Peyer's patch (tissue), 4 donors: ENCODE results near the gene TIMM8B. TPM values are rescaled to one million over a fixed set of nuclear protein-coding genes. Genes with fewer than 3 reads are reported as not detected.

Experiments used
- DNase-seq, 3 donors: peaks; one replicate each; pipeline ENCODE4 v3.0.0-alpha.2; 2017 to 2019
- H3K27ac ChIP-seq, 4 donors: fragments of 200-600 bp; sonication (generic); one replicate each; pipeline ENCODE4 v1.5.1; 2016 to 2019
- H3K27me3 ChIP-seq, 2 donors: fragments of 200-600 bp; sonication (generic); one replicate each; pipeline ENCODE4 v1.5.1; 2019
- H3K36me3 ChIP-seq, 3 donors: fragments of 200-600 bp; sonication (generic); one replicate each; pipeline ENCODE4 v1.5.1; 2016 to 2019
- H3K4me1 ChIP-seq, 4 donors: fragments of 200-600 bp; sonication (generic); one replicate each; pipeline ENCODE4 v1.5.1; 2016 to 2019
- H3K4me3 ChIP-seq, 4 donors: fragments of 200-600 bp; sonication (generic); 1 replicate in 3 of 4; 2 replicates in 1 of 4; pipeline ENCODE4 v1.5.1; 2016 to 2019; ENCODE audit warnings: mild to moderate bottlenecking in 1 of 4
- H3K9me3 ChIP-seq, 4 donors: fragments of 200-600 bp; sonication (generic); one replicate each; pipeline ENCODE4 v1.5.1; 2016 to 2019; ENCODE audit warnings: mild to moderate bottlenecking in 1 of 4
- CTCF ChIP-seq, 6 experiments: fragments of 450-650 bp in 4 of 6; fragments of 200-600 bp in 2 of 6; sonication (generic) in 1 of 6; IDR thresholded peaks; one replicate each; pipeline ENCODE4 v1.5.1; 2017 to 2019; ENCODE audit warnings: antibody characterized with exemption in 6 of 6, mild to moderate bottlenecking in 3 of 6, moderate library complexity in 1 of 6
- POLR2A ChIP-seq, 2 donors: fragments of 450-650 bp; IDR thresholded peaks; one replicate each; pipeline ENCODE4 v1.5.1; 2017; ENCODE audit warnings: antibody characterized with exemption in 2 of 2, mild to moderate bottlenecking in 2 of 2, moderate library complexity in 2 of 2
- small RNA-seq, 2 donors: library from RNA; depleted of rRNA; stranded (forward); fragments of <200 nt; gene quantifications; one replicate each; pipeline ENCODE3, GENCODE V24; 2016
- total RNA-seq, 4 donors: library from RNA; depleted of rRNA; stranded (reverse); fragments of >200 nt; gene quantifications; one replicate each; pipeline ENCODE4 v1.1.0, GENCODE V29; 2016

The TIMM8B gene
- total RNA-seq, 4 donors from 2014 or later, result 27.8 to 33.3 (median 29.8) TPM

GRCh38 chr11:112044961-112045360, 41.6 kb downstream of the TIMM8B start:
- Histone ChIP-seq H3K4me1 (no peaks in the 10 kb centered on the region), H3K36me3 (peaks cover 0 to 62% (median 0%) of the 10 kb centered on the region in 3 donors)

DNA sequence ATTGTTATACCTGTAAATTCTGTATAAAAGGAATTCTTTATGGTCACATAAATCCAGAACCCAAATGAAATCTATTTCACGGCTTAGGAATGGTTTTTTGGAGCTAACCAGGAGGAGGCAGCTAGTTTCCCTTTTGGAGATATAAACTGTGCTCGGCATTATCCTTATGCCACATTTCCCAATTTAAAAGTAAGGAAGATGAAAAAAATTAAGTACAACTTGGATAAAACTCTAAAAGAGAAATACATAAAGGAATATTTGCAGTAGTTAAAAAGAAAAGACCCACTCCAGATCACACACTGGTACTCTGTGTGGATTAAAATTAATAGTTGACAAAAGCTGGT, 43.6 kb downstream of the TIMM8B start:
- H3K27ac ChIP-seq, result no peak overlapping the region
- no peak for DNase-seq
- peaks cover 0 to 73% (median 0%) of the 10 kb centered on the region in 3 donors for H3K36me3 ChIP-seq
- no peak overlapping the region for H3K4me3 ChIP-seq
- TF ChIP-seq CTCF (IDR thresholded peaks at IDR 0.05) (no peak), POLR2A (IDR thresholded peaks at IDR 0.05) (no peak)
- H3K4me1 ChIP-seq, result no peaks in the 10 kb centered on the region
- H3K9me3 ChIP-seq, result no peaks in the 10 kb centered on the region
- no peaks in the 10 kb centered on the region for H3K27me3 ChIP-seq

More at GRCh38 chr11:112044961-112045360, 41.6 kb downstream of the TIMM8B start:
- no peaks in the 10 kb centered on the region for H3K27me3 ChIP-seq
- no peak overlapping the region for H3K4me3 ChIP-seq
- no peak for DNase-seq
- no peaks in the 10 kb centered on the region for H3K9me3 ChIP-seq
- TF ChIP-seq CTCF (IDR thresholded peaks at IDR 0.05) (no peak), POLR2A (IDR thresholded peaks at IDR 0.05) (no peak)
- no peak overlapping the region for H3K27ac ChIP-seq

DNA sequence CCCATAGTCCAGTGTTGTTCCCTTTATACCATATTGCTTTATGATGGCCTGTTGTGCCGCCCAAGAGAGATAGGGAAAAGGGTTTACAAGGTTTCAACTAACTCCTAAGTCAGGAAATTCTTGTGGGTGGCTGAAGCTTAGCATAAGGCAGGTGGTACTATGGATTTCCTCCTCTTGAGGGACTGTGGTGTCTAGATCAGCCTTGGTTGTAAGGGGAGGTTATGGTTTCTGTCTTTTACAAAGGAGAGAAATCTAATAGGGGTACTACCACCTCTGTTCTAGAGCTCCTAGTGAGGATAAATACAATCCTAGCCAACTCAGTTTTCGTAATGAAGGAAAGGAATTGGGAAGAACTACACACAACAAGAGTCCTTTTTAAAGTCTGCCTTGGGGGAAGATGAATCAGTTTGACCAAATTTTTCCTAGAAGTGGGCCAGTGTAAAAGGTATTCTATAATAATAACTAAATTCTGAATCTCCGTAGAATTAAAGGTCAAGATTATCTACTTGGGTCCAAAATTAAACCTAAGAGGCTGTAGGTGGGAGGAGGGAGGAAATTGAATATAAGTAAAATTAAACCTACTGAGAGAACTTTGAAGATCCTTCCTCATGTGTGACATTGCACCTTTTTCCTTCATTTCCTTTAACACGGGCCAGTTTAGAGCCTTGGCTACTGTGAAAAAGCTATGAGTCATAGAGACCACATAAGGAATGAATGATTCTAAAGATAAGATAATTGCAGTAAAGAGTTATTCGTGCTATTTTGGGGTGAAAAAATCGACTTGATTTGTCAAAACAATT, 44.2 kb downstream of the TIMM8B start:
- no peaks in the 10 kb centered on the region for H3K9me3 ChIP-seq
- DNase-seq, result no peak
- no peaks in the 10 kb centered on the region for H3K4me1 ChIP-seq
- H3K27me3 ChIP-seq, result no peaks in the 10 kb centered on the region
- no peak overlapping the region for H3K27ac ChIP-seq
- TF ChIP-seq CTCF (IDR thresholded peaks at IDR 0.05), result no peak
- TF ChIP-seq POLR2A (IDR thresholded peaks at IDR 0.05), result no peak
- no peak overlapping the region for H3K4me3 ChIP-seq
- peaks cover 0 to 72% (median 0%) of the 10 kb centered on the region in 3 donors for H3K36me3 ChIP-seq

DNA sequence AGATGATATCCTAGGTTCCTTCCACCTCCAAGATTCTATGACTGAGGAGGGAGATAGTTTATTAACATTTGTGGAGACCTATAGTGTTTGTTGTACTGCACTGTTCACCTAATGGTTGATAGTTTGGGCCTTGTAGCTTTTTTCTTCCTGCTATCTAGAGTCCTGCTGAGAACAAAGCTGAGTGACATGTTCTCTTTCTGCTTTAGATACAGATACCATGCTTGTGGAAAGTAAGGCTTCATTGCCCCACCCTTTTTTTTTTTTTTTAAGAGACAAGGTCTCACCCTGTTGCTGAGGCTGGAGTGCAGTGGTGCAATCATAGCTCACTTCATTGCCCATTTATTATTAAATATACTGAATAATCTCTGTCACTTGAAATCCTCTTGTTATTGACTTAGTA, 49.0 kb downstream of the TIMM8B start:
- no peak for DNase-seq
- peaks cover 0 to 63% (median 0%) of the 10 kb centered on the region in 3 donors for H3K36me3 ChIP-seq
- no peaks in the 10 kb centered on the region for H3K27me3 ChIP-seq
- H3K9me3 ChIP-seq, result no peaks in the 10 kb centered on the region
- H3K27ac ChIP-seq, result no peak overlapping the region
- TF ChIP-seq CTCF (IDR thresholded peaks at IDR 0.05) (no peak), POLR2A (IDR thresholded peaks at IDR 0.05) (no peak)
- H3K4me3 ChIP-seq, result no peak overlapping the region
- H3K4me1 ChIP-seq, result no peaks in the 10 kb centered on the region

Small RNAs within 50 kb of the gene (small RNA-seq; reads per million reads assigned to genes)
- 0 reads per million in 2 donors for gene AP000907.3

Other genes starting within 250 kb of the TIMM8B start
- 10 to 100 TPM; 14.0 to 32.4 (median 31.7) TPM for gene ALG9, start 215.2 kb downstream of the TIMM8B start, total RNA-seq
- gene FDXACB1, start 207.6 kb downstream of the TIMM8B start, total RNA-seq, result 1 to 10 TPM in 2 of 4 donors, under 1 TPM in 2; 0.53 to 1.7 (median 1.1) TPM
- gene CFAP68, start 207.2 kb downstream of the TIMM8B start, total RNA-seq, result 10 to 100 TPM in 3 of 4 donors, not detected in 1; 11.9 to 22.6 (median 16.0) TPM
- 10 to 100 TPM in 3 of 4 donors, 1 to 10 TPM in 1; 7.7 to 32.2 (median 14.9) TPM for gene CRYAB, start 175.0 kb downstream of the TIMM8B start, total RNA-seq
- 1 to 10 TPM in 1 of 4 donors, under 1 TPM in 1, not detected in 2; 0.94 to 2.5 TPM for gene HSPB2, start 174.0 kb downstream of the TIMM8B start, total RNA-seq
- 10 to 100 TPM in 2 of 4 donors, 1 to 10 TPM in 2; 4.1 to 15.7 (median 10.4) TPM for gene C11orf52, start 167.8 kb downstream of the TIMM8B start, total RNA-seq
- 10 to 100 TPM in 3 of 4 donors, 1 to 10 TPM in 1; 9.8 to 37.1 (median 15.1) TPM for gene DIXDC1, start 149.4 kb downstream of the TIMM8B start, total RNA-seq
- gene DLAT, start 61.3 kb downstream of the TIMM8B start, total RNA-seq, result 10 to 100 TPM; 23.2 to 28.6 (median 27.0) TPM
- gene PIH1D2, start 12.7 kb downstream of the TIMM8B start, total RNA-seq, result 10 to 100 TPM in 1 of 4 donors, 1 to 10 TPM in 1, not detected in 2; 2.8 to 11.6 TPM
- gene NKAPD1, start 12.5 kb downstream of the TIMM8B start, total RNA-seq, result 10 to 100 TPM; 10.1 to 28.1 (median 11.8) TPM
- 100 to 1,000 TPM; 114 to 290 (median 149) TPM for gene SDHD, start 117 bp upstream of the TIMM8B start, total RNA-seq
- gene IL18, start 77.3 kb upstream of the TIMM8B start, total RNA-seq, result 10 to 100 TPM; 19.0 to 57.4 (median 42.5) TPM
- gene TEX12, start 80.6 kb upstream of the TIMM8B start, total RNA-seq, result 1 to 10 TPM in 1 of 4 donors, not detected in 3; 2.0 TPM
- 10 to 100 TPM in 3 of 4 donors, 1 to 10 TPM in 1; 9.9 to 56.2 (median 25.4) TPM for gene BCO2, start 88.8 kb upstream of the TIMM8B start, total RNA-seq
- 10 to 100 TPM; 15.7 to 34.3 (median 24.5) TPM for gene PTS, start 139.7 kb upstream of the TIMM8B start, total RNA-seq
- gene PLET1, start 174.1 kb upstream of the TIMM8B start, total RNA-seq, result not detected